GM12864 (cell line): ENCODE data around the gene LAMP2.

Experiments
- DNase-seq: peaks from one replicate; pipeline ENCODE4 v3.0.0-alpha.2; 2011; ENCODE audit warnings: low read depth
- H3K4me3 ChIP-seq: 2 replicates; pipeline ENCODE4 v1.5.1; 2011; ENCODE audit warnings: mild to moderate bottlenecking, low read depth, low read length, control low read depth
- CTCF ChIP-seq: IDR thresholded peaks from 2 replicates; pipeline ENCODE4 v1.5.1; 2011; ENCODE audit warnings: low read depth, mild to moderate bottlenecking, moderate library complexity, low read length, control low read depth, inconsistent platforms; ENCODE audit errors: missing control alignments

LAMP2 gene

GRCh38 chrX:120439921-120440320 lies 29.2 kb downstream of the LAMP2 start:
- TF ChIP-seq CTCF: no peak
- DNase-seq: no peak
- H3K4me3 ChIP-seq: no peak overlapping the region

- no peak for DNase-seq
- H3K4me3 ChIP-seq: no peak overlapping the region
- no peak for TF ChIP-seq CTCF
These were observed 39.1 kb downstream of the LAMP2 start for GRCh38 chrX:120429776-120430540.

- no peak overlapping the region for H3K4me3 ChIP-seq
- DNase-seq: no peak
- no peak for TF ChIP-seq CTCF
These were observed 40.8 kb downstream of the LAMP2 start for GRCh38 chrX:120428309-120428708.

GRCh38 chrX:120426599-120426998 lies 42.5 kb downstream of the LAMP2 start:
- no peak for TF ChIP-seq CTCF
- no peak for DNase-seq
- no peak overlapping the region for H3K4me3 ChIP-seq

GRCh38 chrX:120419463-120419862 lies 49.6 kb downstream of the LAMP2 start:
- TF ChIP-seq CTCF: no peak
- H3K4me3 ChIP-seq: no peak overlapping the region
- peak; percentile 19 for DNase-seq

GRCh38 chrX:120408168-120408567 lies 60.9 kb downstream of the LAMP2 start:
- no peak overlapping the region for H3K4me3 ChIP-seq
- TF ChIP-seq CTCF: no peak
- no peak for DNase-seq

- TF ChIP-seq CTCF: no peak
- H3K4me3 ChIP-seq: no peak overlapping the region
- DNase-seq: no peak
These were observed 62.5 kb downstream of the LAMP2 start for GRCh38 chrX:120406638-120407037.
